Stimulated activated CD4-positive, alpha-beta T cell treated with anti-CD3 and anti-CD28 coated beads, Interleukin-4, amount 100 ng/mL, for 4 hours (primary cell): Measurements from ENCODE around the gene RPS25.
"Not testable (repeated sequence)": the region's sequence is repeated elsewhere in the genome, so short reads cannot be mapped to it uniquely, and the experiment has no call there.

Source experiments
- DNase-seq, 2 experiments: peaks; one replicate each; pipeline ENCODE4 v3.0.0-alpha.2; 2020

RPS25 gene

DNA sequence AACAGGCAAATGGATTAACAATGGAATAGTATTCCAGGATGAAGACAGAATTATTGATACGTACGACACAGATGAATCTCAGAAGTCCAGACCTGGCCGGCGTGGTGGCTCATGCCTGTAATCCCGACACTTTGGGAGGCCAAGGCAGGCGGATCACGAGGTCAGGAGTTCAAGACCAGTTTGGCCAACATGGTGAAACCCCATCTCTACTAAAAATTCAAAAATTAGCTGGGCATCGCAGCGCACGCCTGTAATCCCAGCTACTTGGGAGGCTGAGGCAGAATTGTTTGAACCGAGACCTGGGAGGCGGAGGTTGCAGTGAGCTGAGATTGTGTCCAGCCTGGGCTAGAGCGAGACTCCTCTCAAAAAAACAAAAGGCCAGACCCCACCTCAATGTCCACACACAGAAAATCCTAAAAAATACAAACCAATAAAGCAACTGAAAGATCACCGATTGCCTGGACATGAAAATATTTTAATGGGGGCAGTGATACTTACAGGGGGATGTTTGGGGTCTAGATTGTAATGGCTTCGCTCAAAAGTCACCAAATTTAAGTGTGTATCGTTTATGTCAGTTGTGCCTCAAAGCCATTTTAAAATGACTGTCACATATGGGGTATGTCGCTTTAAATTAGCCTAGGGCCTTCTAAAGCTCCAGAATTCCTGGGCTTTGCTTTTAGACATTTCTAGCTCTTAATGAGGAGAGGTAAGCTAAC, 3.8 kb downstream of the RPS25 start:
- DNase-seq: no peak

GRCh38 chr11:119012629-119013170, 5.4 kb downstream of the RPS25 start:
- no peak for DNase-seq

DNA sequence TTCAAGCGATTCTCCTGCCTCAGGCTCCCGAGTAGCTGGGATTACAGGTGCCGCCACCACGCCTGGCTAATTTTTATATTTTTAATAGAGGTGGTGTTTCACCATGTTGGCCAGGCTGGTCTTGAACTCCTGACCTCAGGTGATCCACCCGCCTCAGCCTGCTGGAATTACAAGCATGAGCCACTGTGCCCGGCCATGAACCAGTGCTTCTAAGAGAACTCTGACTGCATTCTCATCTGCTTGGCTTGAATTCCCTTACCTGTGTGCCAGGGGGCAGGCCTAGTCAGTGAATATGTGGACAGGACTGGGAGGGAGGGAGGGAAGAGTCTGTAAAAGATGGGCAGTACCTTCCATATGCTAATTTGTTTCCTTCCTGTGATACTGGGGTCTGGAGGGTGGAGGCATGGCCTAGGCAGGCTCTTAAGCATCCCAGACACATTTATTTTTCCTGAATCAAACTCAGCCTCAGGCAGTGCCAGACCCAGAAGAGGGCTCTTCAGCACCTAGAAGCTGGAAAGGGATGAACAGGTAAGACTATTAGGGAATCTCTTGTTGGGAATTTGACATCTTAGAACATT, 6.6 kb downstream of the RPS25 start:
- no peak for DNase-seq

- DNase-seq: no peak
Measured at GRCh38 chr11:119006656-119007055, 11.5 kb downstream of the RPS25 start.

GRCh38 chr11:119000906-119001305, 17.2 kb downstream of the RPS25 start:
- no peak for DNase-seq

DNA sequence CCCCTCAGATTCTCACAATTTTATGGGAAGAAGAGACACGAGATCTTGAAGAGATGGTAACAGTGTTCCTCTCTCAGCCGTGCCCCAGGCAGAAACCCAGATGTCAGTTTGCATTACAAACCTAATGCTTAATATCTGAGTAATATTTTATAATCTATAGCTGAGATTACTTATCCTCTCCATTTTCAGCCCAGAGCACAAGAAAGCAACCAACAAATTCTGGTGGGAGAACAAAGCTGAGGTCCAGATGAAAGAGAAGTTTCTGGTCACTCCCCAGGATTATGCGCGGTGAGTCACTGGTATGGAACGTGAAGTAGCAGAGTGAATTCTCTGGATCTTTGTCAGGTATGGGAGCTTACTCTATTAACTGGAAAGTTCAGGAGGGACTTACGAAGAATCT, 19.3 kb downstream of the RPS25 start:
- no peak for DNase-seq

DNA sequence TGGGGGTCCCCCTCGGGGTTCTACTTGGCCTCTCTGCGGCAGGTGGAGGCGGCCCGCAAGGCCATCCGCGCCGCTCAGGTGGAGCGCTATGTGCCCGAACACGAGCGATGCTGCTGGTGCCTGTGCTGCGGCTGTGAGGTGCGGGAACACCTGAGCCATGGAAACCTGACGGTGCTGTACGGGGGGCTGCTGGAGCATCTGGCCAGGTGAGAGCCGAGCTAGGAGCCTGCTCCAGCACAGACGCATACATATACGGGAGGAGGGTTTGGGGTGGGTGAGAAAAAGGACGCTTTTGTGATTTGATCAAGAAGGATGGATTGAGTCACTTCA, 19.8 kb downstream of the RPS25 start:
- no peak for DNase-seq

- peak; percentile 94 for DNase-seq
Measured at GRCh38 chr11:118997627-118998387, 20.3 kb downstream of the RPS25 start, which contains the start of gene CENATAC. Gene CENATAC (plus strand): TSS chr11:118998138. CDS start chr11:118998198, 60 bp downstream.

DNA sequence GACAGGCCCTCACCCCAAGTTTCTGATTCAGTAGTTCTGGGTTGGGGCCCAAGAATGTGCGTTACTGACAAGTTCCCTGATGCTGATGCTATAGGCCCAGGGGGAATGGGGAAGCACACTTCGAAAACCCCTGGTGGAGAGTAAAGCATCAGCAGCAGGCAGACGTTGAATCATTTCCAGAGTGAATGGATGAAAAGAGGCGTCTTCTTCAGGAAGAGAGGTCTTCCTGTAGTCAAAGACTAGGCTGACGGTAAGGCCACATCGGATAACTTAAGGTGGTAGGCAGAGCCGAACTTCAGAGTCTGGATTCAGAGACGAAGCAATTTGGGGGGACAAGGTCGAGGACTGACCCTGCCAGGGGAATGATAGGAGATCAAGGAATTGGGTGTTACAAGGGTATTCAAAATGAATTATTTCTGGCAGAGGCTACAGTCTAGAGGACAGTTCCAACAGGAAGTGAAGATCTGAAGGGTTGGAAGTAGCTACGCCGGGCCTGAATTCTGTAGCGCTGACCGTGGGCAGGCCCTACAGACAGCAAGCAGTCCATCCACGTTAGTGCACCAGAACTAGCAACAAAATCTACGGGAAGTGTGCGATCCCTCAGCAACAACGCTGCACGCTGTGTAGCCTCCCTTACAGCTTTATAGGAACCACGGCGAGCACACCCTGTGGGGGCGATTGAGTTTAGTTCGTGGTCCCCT, 21.1 kb downstream of the RPS25 start:
- DNase-seq: peak in 1 of 2 experiments; percentile 15

DNA sequence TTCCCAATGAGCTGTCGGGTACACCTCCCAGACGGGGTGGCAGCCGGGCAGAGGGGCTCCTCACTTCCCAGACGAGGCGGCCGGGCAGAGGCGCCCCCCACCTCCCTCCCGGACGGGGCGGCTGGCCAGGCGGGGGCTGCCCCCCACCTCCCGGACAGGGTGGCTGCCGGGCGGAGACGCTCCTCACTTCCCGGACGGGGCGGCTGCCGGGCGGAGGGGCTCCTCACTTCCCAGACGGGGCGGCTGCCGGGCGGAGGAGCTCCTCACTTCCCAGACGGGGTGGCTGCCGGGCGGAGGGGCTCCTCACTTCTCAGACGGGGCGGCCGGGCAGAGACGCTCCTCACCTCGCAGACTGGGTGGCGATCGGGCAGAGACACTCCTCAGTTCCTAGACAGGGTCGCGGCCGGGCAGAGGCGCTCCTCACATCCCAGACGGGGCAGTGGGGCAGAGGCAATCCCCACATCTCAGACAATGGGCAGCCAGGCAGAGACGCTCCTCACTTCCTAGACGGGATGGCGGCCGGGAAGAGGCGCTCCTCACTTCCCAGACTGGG, 26.6 kb downstream of the RPS25 start:
- DNase-seq: not testable (repeated sequence)

GRCh38 chr11:118988280-118988679, 29.9 kb downstream of the RPS25 start:
- no peak for DNase-seq

DNA sequence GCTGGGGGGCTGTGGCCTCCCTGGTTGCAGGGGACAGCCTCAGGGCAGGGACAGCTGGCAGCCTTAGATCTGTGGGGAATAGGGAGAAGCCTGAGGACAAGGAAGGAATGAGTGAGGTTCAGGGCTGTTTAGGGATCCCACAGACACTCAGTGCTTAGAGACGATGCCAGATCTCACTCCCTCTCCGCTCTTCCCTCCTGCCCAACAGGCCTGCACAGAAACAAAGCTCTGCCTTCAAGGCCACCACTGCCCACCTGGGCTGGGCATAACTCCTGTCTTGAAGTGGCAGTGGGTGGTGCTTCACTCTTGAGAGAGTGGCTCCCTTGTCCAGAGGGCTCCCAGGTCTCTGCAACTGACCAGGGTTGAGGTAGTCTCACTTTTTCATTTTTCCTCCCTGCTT, 33.3 kb downstream of the RPS25 start:
- DNase-seq: no peak

GRCh38 chr11:118984337-118984736, 33.8 kb downstream of the RPS25 start:
- DNase-seq: not testable (repeated sequence)

DNA sequence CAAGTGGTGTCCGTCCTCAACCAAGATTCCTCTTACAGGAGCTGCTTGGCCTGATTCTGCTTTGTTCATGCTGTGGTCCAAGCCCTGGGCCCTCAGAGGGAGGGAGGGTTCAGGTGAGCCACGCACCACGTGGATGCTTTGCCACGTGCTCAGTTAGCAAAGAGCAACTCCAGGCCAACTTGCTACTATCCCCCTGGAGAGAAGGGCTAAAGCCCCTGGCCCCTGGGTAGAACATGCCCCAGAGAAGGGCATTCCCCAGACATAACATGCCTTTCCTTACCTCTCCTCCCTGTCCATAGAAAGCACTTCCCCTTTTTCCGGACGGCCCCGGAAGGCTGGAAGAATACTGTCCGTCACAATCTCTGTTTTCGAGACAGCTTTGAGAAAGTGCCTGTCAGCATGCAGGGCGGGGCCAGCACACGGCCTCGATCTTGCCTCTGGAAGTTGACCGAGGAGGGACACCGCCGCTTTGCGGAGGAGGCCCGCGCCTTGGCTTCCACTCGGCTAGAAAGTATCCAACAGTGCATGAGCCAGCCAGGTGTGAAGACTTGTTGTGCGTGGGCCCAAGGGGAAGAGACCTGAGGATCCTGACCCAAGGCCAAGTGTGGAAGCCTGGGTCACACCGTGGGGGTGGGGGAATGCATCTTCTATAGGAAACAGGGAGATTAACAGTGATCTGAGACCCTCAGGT, 37.8 kb downstream of the RPS25 start:
- no peak for DNase-seq

DNA sequence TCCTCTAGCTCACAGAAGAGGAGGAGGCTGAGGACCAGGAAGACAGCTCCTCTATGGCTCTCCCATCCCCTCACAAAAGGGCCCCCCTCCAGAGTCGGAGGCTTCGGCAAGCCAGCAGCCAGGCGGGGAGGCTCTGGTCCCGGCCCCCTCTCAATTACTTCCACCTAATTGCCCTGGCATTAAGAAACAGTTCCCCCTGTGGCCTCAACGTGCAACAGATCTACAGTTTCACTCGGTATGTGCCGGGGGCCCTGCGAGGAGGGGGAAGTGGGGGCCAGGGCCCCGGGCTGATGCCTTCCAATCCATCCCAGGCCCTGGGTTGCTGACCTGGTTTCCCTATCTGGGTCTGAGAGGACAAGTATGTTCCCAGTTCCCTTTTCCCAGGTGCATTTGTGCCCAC, 38.7 kb downstream of the RPS25 start:
- DNase-seq: no peak

GRCh38 chr11:118975771-118976709, 42.1 kb downstream of the RPS25 start:
- DNase-seq: no peak

DNA sequence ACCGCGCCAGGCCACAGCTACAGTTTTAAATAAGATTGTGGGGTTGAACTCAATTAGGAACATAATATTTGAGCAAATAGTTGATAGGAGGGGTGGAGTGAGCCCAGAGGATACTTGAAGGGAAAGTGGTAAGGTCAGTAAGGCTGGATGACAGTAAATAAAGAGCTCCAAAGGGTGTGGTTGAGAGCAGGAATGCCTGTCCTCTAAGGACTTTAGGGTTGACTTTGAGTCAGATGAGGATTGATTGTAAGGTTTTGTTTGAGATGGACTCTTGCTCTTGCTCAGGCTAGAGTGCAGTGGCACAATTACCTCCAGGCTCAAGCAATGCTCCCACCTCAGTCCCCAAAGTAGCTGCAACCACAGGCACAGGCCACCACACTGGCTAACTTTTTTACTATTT, 44.2 kb downstream of the RPS25 start:
- DNase-seq: no peak

- no peak for DNase-seq
Measured at GRCh38 chr11:118971646-118972045, 46.5 kb downstream of the RPS25 start, which contains the start of gene FOXR1. Gene FOXR1 (plus strand): TSS chr11:118971761. CDS start chr11:118971932, 171 bp downstream.

DNA sequence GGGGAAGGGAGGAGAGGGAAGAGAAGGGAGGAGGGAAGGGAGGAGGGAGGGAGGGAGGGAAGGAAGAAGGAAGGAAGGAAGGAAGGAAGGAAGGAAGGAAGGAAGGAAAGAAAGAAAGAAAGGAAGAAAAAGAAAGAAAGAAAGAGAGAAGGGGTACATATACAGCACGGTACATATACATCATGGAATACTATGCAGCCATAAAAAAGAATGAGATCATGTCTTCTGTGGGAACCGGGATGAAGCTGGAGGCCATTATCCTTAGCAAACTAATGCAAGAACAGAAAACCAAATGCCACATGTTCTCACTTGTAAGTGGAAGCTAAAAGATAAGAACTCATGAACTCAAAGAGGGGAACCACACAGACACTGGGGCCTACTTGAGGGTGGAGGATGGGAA, 48.6 kb downstream of the RPS25 start:
- not testable (repeated sequence) for DNase-seq
